Stomach (tissue), 9 donors: ENCODE data around the gene ARHGAP15. TPM values are rescaled to one million over a fixed set of nuclear protein-coding genes. Genes with fewer than 3 reads are reported as not detected.

Source experiments
- DNase-seq, 2 donors: peaks; one replicate each; pipeline versions ENCODE4 v3.0.0 to v3.0.0-alpha.2; 2013 to 2019
- H3K27ac ChIP-seq, 5 donors: fragments of 200-600 bp in 4 of 5; sonication (generic) in 4 of 5; one replicate each; pipeline ENCODE4 v1.5.1; 2013 to 2019; ENCODE audit warnings: mild to moderate bottlenecking in 1 of 5, moderate library complexity in 1 of 5
- H3K27me3 ChIP-seq, 3 donors: fragments of 200-600 bp; sonication (generic); one replicate each; pipeline ENCODE4 v1.5.1; 2017 to 2019; ENCODE audit warnings: mixed run types in 1 of 3
- H3K36me3 ChIP-seq, 4 donors: fragments of 200-600 bp; sonication (generic); 1 replicate in 3 of 4; 2 replicates in 1 of 4; pipeline ENCODE4 v1.5.1; 2016 to 2019
- H3K4me1 ChIP-seq, 4 donors: fragments of 200-600 bp; sonication (generic); one replicate each; pipeline ENCODE4 v1.5.1; 2016 to 2019
- H3K4me3 ChIP-seq, 4 donors: fragments of 200-600 bp; sonication (generic) in 3 of 4; one replicate each; pipeline ENCODE4 v1.5.1; 2016 to 2019; ENCODE audit warnings: mild to moderate bottlenecking in 1 of 4
- H3K9me3 ChIP-seq, 4 donors: fragments of 200-600 bp; sonication (generic); one replicate each; pipeline ENCODE4 v1.5.1; 2016 to 2019
- EP300 ChIP-seq: sonication (generic); formaldehyde crosslinking; IDR thresholded peaks from one replicate; pipeline ENCODE4 v1.6.1; 2017; ENCODE audit warnings: antibody characterized with exemption
- POLR2A ChIP-seq, 4 donors: fragments of 450-650 bp; IDR thresholded peaks; one replicate each; pipeline ENCODE4 v1.6.1; 2016; ENCODE audit warnings: antibody characterized with exemption in 4 of 4, control low read depth in 2 of 4, mild to moderate bottlenecking in 1 of 4, moderate library complexity in 1 of 4
- POLR2AphosphoS5 ChIP-seq, 3 donors: sonication (generic); formaldehyde crosslinking; IDR thresholded peaks; one replicate each; pipeline ENCODE4 v1.6.1; 2016; ENCODE audit warnings: antibody characterized with exemption in 3 of 3
- WGBS, 5 donors: extraction: QIAGEN DNeasy Blood & Tissue Kit in 3 of 5; methylation state at CpG; one replicate each; pipeline versions ENCODE4 v1.1.5 to v1.1.7; 2013 to 2018; 5-methylcytosine and 5-hydroxymethylcytosine counted together
- intact Hi-C: fragments of 100-400 bp; cut with DNase I; formaldehyde crosslinking; loops from one replicate; pipeline ENCODE4 v1.15.1; 2023; ENCODE audit warnings: low total_unique reads
- polyA plus RNA-seq, 3 donors: library from polyadenylated mRNA; stranded (reverse); fragments of 200-250 nt; gene quantifications; one replicate each; pipeline ENCODE4 v1.2.3, GENCODE V29; 2013
- total RNA-seq, 5 donors: library from RNA; depleted of rRNA; stranded (reverse); fragments of >200 nt; gene quantifications; one replicate each; pipeline versions ENCODE4 v1.1.0 to v1.2.3, GENCODE V29; 2014 to 2016
- TF ChIP-seq, protein P1 (sequence below), 7 experiments: fragments of 450-650 bp in 4 of 7; fragments of 200-600 bp in 3 of 7; sonication (generic) in 3 of 7; IDR thresholded peaks; one replicate each; pipeline ENCODE4 v1.5.1; 2016 to 2019; ENCODE audit warnings: antibody characterized with exemption in 7 of 7, control low read depth in 2 of 7, mild to moderate bottlenecking in 1 of 7
- donor health status: healthy with polysubstance abuse.
- donor health status: Bipolar disorder and iron deficiency.
- donor health status: healthy.

The ARHGAP15 gene
- total and polyA plus RNA-seq, 8 donors = 1.8 to 66.3 (median 6.8) TPM; not detected in 1

DNA sequence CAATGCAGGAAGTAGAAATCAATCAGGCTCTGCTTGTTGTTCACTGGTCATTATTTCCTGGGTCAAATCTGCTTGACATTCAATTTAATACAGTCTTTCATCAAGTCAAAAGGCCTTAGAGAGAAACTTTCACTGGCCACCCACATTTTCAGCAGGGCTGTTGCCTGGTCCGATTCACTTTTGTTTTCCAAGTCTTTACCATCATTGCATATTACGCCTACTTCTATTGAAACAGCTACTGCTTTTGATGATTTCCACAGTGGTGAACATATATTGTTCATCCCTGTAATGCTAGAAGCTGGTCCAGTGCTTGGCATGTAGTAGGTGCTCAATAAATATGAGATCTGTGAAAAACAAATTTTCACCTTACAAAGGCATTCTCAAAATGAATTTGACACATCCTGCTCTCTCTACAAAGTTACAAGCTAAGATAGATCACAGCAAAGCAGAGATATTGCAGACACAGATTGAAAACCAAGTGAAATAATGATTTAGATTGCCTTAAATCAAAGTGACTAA lies 600.1 kb downstream of the ARHGAP15 start:
- TF ChIP-seq EP300 (no peak), POLR2A (IDR thresholded peaks at IDR 0.05) (no peak), POLR2AphosphoS5 (IDR thresholded peaks at IDR 0.05) (no peak)
- TF ChIP-seq, protein P1, sequence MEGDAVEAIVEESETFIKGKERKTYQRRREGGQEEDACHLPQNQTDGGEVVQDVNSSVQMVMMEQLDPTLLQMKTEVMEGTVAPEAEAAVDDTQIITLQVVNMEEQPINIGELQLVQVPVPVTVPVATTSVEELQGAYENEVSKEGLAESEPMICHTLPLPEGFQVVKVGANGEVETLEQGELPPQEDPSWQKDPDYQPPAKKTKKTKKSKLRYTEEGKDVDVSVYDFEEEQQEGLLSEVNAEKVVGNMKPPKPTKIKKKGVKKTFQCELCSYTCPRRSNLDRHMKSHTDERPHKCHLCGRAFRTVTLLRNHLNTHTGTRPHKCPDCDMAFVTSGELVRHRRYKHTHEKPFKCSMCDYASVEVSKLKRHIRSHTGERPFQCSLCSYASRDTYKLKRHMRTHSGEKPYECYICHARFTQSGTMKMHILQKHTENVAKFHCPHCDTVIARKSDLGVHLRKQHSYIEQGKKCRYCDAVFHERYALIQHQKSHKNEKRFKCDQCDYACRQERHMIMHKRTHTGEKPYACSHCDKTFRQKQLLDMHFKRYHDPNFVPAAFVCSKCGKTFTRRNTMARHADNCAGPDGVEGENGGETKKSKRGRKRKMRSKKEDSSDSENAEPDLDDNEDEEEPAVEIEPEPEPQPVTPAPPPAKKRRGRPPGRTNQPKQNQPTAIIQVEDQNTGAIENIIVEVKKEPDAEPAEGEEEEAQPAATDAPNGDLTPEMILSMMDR (IDR thresholded peaks at IDR 0.05) = no peak
- WGBS, 5 donors = 79 to 91% (median 87%) methylated on average over 2 of the region's 2 CpGs
- no peak overlapping the region for H3K4me3 ChIP-seq
- DNase-seq = no peak
- H3K36me3 ChIP-seq = no peaks in the 10 kb centered on the region
- H3K27me3 ChIP-seq = no peaks in the 10 kb centered on the region
- intact Hi-C loops = no loop called here
- H3K4me1 ChIP-seq = peaks cover 0 to 31% (median 3%) of the 10 kb centered on the region in 4 donors
- H3K27ac ChIP-seq = peak overlapping the region in 2 of 5 donors; percentile 16 to 20
- no peaks in the 10 kb centered on the region for H3K9me3 ChIP-seq

DNA sequence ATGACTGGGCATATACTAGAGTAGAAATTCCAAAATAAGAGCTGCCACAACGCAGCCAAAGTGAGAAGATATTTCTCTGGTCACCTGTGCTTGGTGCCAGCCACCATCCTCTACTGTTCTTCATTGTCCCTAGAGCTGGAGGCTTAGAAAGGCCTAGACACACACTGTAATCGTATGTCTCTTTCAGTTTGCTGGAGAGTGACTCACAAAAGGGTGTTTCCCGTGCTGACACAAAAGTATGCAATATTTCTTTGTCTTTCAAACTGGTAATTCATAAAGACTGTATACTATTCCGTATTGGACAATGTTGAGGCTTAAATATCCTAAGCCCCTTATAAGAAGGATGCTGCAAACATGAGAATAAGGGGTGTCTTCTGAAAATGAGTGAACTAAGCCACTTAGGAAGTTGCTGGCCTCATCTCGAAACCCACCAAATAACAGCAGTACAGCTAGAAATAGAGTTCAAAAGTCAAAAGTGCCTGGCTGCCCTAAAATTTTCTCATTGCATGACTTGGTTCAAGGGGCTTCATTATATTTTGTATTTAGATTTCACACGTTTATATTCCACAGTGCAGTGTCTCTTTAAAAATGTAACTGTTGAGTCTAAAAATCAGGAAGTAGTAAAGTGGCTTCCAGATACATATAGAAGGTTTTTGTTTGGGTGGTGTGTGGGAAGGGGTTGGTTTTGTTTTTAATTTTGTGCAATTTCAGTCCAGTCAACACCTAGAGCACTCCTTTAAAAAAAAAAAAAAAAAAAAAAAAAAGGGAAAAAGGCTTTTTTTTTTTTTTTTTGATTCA lies 601.1 kb downstream of the ARHGAP15 start:
- no peaks in the 10 kb centered on the region for H3K9me3 ChIP-seq
- 54 to 64% (median 61%) methylated on average over 6 of the region's 6 CpGs for WGBS, 5 donors
- intact Hi-C loops = no loop called here
- no peaks in the 10 kb centered on the region for H3K27me3 ChIP-seq
- no peak overlapping the region for H3K4me3 ChIP-seq
- H3K4me1 ChIP-seq = peaks cover 0 to 21% (median 3%) of the 10 kb centered on the region in 4 donors
- peak overlapping the region in 1 of 5 donors; percentile 16 for H3K27ac ChIP-seq
- H3K36me3 ChIP-seq = no peaks in the 10 kb centered on the region
- peak in 1 of 2 donors; percentile 54 for DNase-seq
- no peak for TF ChIP-seq EP300
- TF ChIP-seq, protein P1 (IDR thresholded peaks at IDR 0.05) = no peak

DNA sequence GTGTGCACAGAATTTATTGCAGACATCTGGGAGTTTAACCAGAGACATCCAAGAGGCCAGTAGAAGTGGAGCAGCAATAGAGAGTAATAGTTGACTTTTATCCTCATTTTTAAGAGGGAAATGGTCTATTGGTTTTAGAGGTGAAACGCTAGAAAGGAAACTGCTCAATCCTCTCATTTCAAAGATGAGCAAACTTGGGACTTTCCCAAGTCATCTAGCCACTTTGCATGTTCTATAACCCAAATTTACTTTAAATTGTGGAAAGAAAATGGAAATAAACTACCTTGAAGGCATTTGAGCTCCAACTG lies 601.7 kb downstream of the ARHGAP15 start:
- H3K4me3 ChIP-seq = no peak overlapping the region
- no peak for DNase-seq
- H3K36me3 ChIP-seq = no peaks in the 10 kb centered on the region
- no peak overlapping the region for H3K27ac ChIP-seq
- no peaks in the 10 kb centered on the region for H3K27me3 ChIP-seq
- intact Hi-C loops = no loop called here
- TF ChIP-seq EP300 = no peak
- TF ChIP-seq, protein P1 (IDR thresholded peaks at IDR 0.05) = no peak
- TF ChIP-seq POLR2A (IDR thresholded peaks at IDR 0.05) = no peak
- TF ChIP-seq POLR2AphosphoS5 (IDR thresholded peaks at IDR 0.05) = no peak
- 84 to 88% (median 86%) methylated on average over 1 of the region's 1 CpG for WGBS, 5 donors
- no peaks in the 10 kb centered on the region for H3K9me3 ChIP-seq
- peaks cover 0 to 16% (median 2%) of the 10 kb centered on the region in 4 donors for H3K4me1 ChIP-seq

DNA sequence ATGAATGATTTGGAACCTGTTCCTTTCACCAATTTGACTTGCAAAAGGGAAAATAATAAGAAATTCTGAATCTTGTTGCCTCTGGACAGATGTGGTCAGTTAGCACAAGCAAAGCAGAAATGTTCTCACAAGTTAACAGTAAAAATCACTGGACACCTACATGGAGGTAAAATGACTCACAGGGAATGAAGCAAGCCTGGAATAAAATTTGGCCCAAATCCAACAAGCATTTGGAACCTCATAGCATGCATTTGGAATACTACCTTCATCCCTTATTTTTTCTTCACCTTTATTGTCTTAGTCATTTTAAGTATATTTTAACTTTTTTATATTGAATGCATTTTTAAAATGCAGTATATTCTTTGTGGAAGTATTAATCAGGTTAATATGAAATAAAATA lies 602.9 kb downstream of the ARHGAP15 start:
- intact Hi-C loops = no loop called here
- H3K36me3 ChIP-seq = no peaks in the 10 kb centered on the region
- H3K4me3 ChIP-seq = no peak overlapping the region
- no peak for TF ChIP-seq POLR2A (IDR thresholded peaks at IDR 0.05)
- no peak for TF ChIP-seq POLR2AphosphoS5 (IDR thresholded peaks at IDR 0.05)
- no peak for TF ChIP-seq EP300
- TF ChIP-seq, protein P1 (IDR thresholded peaks at IDR 0.05) = no peak
- H3K27ac ChIP-seq = no peak overlapping the region
- peaks cover 0 to 9% (median 0%) of the 10 kb centered on the region in 4 donors for H3K4me1 ChIP-seq
- no peak for DNase-seq
- no peaks in the 10 kb centered on the region for H3K27me3 ChIP-seq
- H3K9me3 ChIP-seq = no peaks in the 10 kb centered on the region
